SKM-1 (cell line): ENCODE measurements around the gene KCNK3.
"Not testable (repeated sequence)": the region's sequence is repeated elsewhere in the genome, so short reads cannot be mapped to it uniquely, and the experiment has no call there.

Source experiments
- DNase-seq: peaks from one replicate; lab custom pipeline; 2025; ENCODE audit not compliant: unreplicated experiment; lab: John Stamatoyannopoulos, UW

Gene KCNK3

GRCh38 chr2:26692279-26692896 lies at the start of gene KCNK3:
Gene KCNK3 (plus strand): TSS chr2:26692722. CDS start chr2:26692876, 154 bp downstream.
- DNase-seq, result no peak

- DNase-seq, result no peak
Observed at GRCh38 chr2:26644188-26644835, 48.2 kb upstream of the KCNK3 start.

GRCh38 chr2:26645762-26646161 lies 46.8 kb upstream of the KCNK3 start:
- no peak for DNase-seq

GRCh38 chr2:26646986-26647672 lies 45.4 kb upstream of the KCNK3 start:
- no peak for DNase-seq

GRCh38 chr2:26647981-26648380 lies 44.5 kb upstream of the KCNK3 start:
- no peak for DNase-seq

- no peak for DNase-seq
Observed at GRCh38 chr2:26648516-26648915, 44.0 kb upstream of the KCNK3 start.

- DNase-seq, result no peak
Observed at GRCh38 chr2:26649322-26649721, 43.2 kb upstream of the KCNK3 start.

- DNase-seq, result no peak
Observed at GRCh38 chr2:26649992-26650712, 42.4 kb upstream of the KCNK3 start.

- no peak for DNase-seq
Observed at GRCh38 chr2:26650713-26651469, 41.6 kb upstream of the KCNK3 start.

- DNase-seq, result no peak
Observed at GRCh38 chr2:26651470-26651771, 41.1 kb upstream of the KCNK3 start.

GRCh38 chr2:26651799-26652198 lies 40.7 kb upstream of the KCNK3 start:
- DNase-seq, result no peak

- no peak for DNase-seq
Observed at GRCh38 chr2:26652361-26653041, 40.0 kb upstream of the KCNK3 start.

- no peak for DNase-seq
Observed at GRCh38 chr2:26653207-26654060, 39.1 kb upstream of the KCNK3 start.

GRCh38 chr2:26654061-26654340 lies 38.5 kb upstream of the KCNK3 start:
- no peak for DNase-seq

- not testable (repeated sequence) for DNase-seq
Observed at GRCh38 chr2:26655120-26655519, 37.4 kb upstream of the KCNK3 start.

GRCh38 chr2:26655611-26656195 lies 36.8 kb upstream of the KCNK3 start:
- DNase-seq, result no peak

GRCh38 chr2:26657265-26657664 lies 35.3 kb upstream of the KCNK3 start:
- no peak for DNase-seq

- no peak for DNase-seq
Observed at GRCh38 chr2:26658691-26659346, 33.7 kb upstream of the KCNK3 start.

- no peak for DNase-seq
Observed at GRCh38 chr2:26660363-26660962, 32.1 kb upstream of the KCNK3 start.
